ENCODE measurements around the gene MAN1C1. TPM values are rescaled to one million over a fixed set of nuclear protein-coding genes. Genes with fewer than 3 reads are reported as not detected.

MAN1C1 gene
- total RNA-seq, 1 donor from 2014 or later, result 9.1 TPM

DNA sequence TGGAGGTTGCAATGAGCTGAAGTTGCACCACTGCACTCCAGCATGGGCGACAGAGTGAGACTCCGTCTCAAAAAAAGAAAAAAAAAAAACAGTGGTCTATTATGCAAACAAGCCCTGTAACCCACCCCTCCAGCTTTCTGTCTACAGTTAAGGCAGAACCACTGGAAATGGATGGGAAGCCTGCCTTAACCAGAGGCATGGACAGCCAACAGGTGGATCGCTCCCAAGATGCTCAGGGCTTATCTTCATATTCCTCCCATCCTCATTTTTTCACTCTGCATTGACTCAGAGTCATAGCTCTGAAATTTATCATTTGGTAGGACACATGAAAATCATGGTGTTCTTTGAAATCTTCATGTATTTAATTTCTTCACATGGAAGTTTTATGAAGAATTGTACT lies 211.9 kb downstream of the MAN1C1 start:
- no peak for DNase-seq (ENCODE audit: extremely low spot score, unreplicated experiment)
- TF ChIP-seq, protein P1, sequence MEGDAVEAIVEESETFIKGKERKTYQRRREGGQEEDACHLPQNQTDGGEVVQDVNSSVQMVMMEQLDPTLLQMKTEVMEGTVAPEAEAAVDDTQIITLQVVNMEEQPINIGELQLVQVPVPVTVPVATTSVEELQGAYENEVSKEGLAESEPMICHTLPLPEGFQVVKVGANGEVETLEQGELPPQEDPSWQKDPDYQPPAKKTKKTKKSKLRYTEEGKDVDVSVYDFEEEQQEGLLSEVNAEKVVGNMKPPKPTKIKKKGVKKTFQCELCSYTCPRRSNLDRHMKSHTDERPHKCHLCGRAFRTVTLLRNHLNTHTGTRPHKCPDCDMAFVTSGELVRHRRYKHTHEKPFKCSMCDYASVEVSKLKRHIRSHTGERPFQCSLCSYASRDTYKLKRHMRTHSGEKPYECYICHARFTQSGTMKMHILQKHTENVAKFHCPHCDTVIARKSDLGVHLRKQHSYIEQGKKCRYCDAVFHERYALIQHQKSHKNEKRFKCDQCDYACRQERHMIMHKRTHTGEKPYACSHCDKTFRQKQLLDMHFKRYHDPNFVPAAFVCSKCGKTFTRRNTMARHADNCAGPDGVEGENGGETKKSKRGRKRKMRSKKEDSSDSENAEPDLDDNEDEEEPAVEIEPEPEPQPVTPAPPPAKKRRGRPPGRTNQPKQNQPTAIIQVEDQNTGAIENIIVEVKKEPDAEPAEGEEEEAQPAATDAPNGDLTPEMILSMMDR (conservative IDR thresholded peaks at IDR 0.05), result no peak
- Mint-ChIP-seq H3K9me3 (no peaks in the 10 kb centered on the region), H3K4me3 (no peak overlapping the region), H3K27me3 (no peaks in the 10 kb centered on the region), H3K27ac (no peak overlapping the region), H3K4me1 (ENCODE audit: unreplicated experiment) (no peaks in the 10 kb centered on the region), H3K36me3 (peaks cover 10% of the 10 kb centered on the region)

DNA sequence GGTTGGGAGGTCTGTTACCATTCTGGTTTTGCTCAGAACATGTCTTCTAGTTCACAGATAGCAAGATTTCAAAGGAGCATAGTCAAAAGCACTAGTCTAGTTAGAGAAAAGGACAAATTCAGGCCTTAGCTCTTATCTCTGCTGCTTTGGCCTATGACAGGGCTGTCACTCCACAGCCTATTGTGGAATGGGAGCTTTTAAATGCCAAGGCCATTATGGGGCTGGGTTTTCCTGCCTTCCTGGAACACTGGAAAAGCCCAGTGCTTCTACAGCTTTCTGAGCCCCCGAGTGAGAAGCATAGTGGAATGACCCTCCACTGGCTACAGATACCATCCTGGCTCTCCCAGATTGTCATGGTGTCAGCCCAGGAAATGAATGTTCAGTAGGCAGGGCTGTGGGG lies 212.5 kb downstream of the MAN1C1 start:
- peak; percentile 15 for DNase-seq (ENCODE audit: extremely low spot score, unreplicated experiment)
- Mint-ChIP-seq H3K4me3 (no peak overlapping the region), H3K27ac (no peak overlapping the region), H3K27me3 (no peaks in the 10 kb centered on the region), H3K4me1 (ENCODE audit: unreplicated experiment) (no peaks in the 10 kb centered on the region), H3K9me3 (no peaks in the 10 kb centered on the region), H3K36me3 (peaks cover 10% of the 10 kb centered on the region)
- TF ChIP-seq, protein P1 (conservative IDR thresholded peaks at IDR 0.05), result no peak

DNA sequence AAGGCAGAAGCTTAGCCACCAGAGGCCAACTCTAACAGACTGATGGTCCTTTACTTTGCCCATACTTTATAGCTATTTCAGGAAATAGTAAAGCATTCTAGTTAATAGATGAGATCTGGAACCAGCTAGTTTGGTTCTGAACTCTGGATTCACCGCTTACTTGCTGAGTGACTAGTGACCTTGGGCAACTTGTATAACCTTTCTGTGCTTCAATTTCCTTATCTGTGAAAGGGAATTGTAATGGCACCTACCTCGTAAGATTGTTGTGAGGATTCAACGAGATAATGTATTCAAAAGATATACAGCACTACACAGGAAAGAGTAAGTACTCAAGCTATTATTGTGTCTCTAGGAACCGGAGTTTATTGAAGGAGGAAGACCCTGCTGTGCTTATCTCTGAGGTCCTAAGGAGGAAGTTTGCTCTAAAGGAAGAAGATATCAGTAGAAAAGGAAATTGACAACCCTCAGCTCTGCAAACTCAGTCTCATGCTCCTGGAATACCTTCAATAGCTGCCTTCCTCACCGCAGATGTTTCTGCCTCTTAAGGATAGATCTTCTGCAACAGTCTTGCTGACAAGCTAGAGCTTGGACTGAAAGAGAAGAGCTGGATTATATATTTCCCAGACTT lies 215.1 kb downstream of the MAN1C1 start:
- Mint-ChIP-seq H3K4me1 (ENCODE audit: unreplicated experiment) (no peaks in the 10 kb centered on the region), H3K36me3 (peaks cover 10% of the 10 kb centered on the region), H3K27me3 (no peaks in the 10 kb centered on the region), H3K27ac (no peak overlapping the region), H3K9me3 (no peaks in the 10 kb centered on the region), H3K4me3 (no peak overlapping the region)
- TF ChIP-seq, protein P1 (conservative IDR thresholded peaks at IDR 0.05), result no peak
- DNase-seq (ENCODE audit: extremely low spot score, unreplicated experiment), result no peak

DNA sequence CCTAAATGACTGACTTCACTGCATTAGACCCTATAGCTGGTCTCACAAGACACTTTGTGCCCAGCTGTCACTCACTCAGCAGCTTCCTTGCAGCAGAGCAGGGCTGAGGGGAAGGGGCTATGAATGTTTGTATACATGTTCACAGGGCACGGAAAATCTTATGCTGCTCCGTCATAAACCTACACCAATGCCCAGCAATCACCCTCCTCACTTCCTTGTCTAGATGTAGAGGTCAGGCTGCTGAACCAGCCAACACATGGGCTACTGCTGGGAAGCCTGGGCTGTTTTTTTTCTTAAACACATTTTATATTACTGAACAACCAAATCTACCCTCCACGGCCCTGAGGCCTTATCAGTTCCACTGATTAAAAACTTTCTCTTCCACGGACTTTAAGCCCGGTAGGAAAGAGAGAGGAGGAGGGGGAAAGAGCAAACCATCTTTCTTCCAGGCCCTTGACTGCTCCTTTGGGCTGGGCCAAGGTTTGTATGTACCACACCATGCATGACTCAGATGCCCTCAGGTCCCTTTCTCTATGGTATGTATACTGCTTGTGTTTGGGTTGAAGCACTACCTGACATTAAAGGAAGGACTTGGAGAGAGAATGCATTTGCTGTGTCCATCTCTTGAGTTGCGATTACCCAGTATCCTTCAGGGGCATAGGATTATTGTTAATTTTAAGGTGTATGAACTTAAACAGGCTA lies 215.9 kb downstream of the MAN1C1 start:
- Mint-ChIP-seq H3K9me3 (no peaks in the 10 kb centered on the region), H3K36me3 (peaks cover 10% of the 10 kb centered on the region)

DNA sequence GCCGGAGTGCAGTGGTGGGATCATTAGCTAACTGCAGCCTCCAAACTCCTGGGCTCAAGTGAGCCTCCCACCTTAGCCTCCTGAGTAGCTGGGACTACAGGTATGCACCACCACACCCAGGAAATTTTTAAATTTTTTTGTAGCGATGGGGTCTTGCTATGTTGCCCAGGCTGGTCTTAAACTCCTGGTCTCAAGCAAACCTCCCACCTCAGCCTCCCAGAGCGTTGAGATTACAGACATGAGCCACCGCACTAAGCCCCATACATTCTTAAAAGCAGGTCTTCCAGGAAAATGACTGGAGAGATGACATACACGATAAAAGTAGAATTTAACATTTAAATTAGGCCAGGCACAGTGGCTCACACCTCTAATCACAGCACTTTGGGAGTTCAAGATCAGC lies 216.6 kb downstream of the MAN1C1 start:
- DNase-seq (ENCODE audit: extremely low spot score, unreplicated experiment), result peak; percentile 13
- H3K36me3 Mint-ChIP-seq, result peaks cover 7% of the 10 kb centered on the region
- no peak overlapping the region for H3K27ac Mint-ChIP-seq

More for the DNA sequence above, 215.9 kb downstream of the MAN1C1 start:
- Mint-ChIP-seq H3K4me3 (no peak overlapping the region), H3K4me1 (ENCODE audit: unreplicated experiment) (no peaks in the 10 kb centered on the region), H3K27ac (no peak overlapping the region), H3K27me3 (no peaks in the 10 kb centered on the region)
- peak; percentile 25 for DNase-seq (ENCODE audit: extremely low spot score, unreplicated experiment)
- TF ChIP-seq, protein P1 (conservative IDR thresholded peaks at IDR 0.05), result no peak

More for the DNA sequence above, 216.6 kb downstream of the MAN1C1 start:
- TF ChIP-seq, protein P1 (conservative IDR thresholded peaks at IDR 0.05), result no peak
- Mint-ChIP-seq H3K4me3 (no peak overlapping the region), H3K4me1 (ENCODE audit: unreplicated experiment) (no peaks in the 10 kb centered on the region), H3K27me3 (no peaks in the 10 kb centered on the region), H3K9me3 (no peaks in the 10 kb centered on the region)

Other genes starting within 250 kb of the MAN1C1 start
- 0.39 and 0.88 TPM in 2 replicates for gene RHCE, start 196.0 kb upstream of the MAN1C1 start, total RNA-seq (ENCODE audit: low replicate concordance)
- gene MACO1, start 185.9 kb upstream of the MAN1C1 start, total RNA-seq (ENCODE audit: low replicate concordance), result 20.8 and 22.0 TPM in 2 replicates
- 20.7 and 21.3 TPM in 2 replicates for gene LDLRAP1, start 73.2 kb upstream of the MAN1C1 start, total RNA-seq (ENCODE audit: low replicate concordance)
- gene SELENON, start 183.4 kb downstream of the MAN1C1 start, total RNA-seq (ENCODE audit: low replicate concordance), result 39.8 and 68.7 TPM in 2 replicates
- 73.5 and 74.5 TPM in 2 replicates for gene MTFR1L, start 203.2 kb downstream of the MAN1C1 start, total RNA-seq (ENCODE audit: low replicate concordance)
- 3.7 and 7.2 TPM in 2 replicates for gene AUNIP, start 242.7 kb downstream of the MAN1C1 start, total RNA-seq (ENCODE audit: low replicate concordance)

Data from type B pancreatic cell (in vitro differentiated cells).